Measurements from ENCODE around the gene MTCL1.

- TF ChIP-seq, protein P1, sequence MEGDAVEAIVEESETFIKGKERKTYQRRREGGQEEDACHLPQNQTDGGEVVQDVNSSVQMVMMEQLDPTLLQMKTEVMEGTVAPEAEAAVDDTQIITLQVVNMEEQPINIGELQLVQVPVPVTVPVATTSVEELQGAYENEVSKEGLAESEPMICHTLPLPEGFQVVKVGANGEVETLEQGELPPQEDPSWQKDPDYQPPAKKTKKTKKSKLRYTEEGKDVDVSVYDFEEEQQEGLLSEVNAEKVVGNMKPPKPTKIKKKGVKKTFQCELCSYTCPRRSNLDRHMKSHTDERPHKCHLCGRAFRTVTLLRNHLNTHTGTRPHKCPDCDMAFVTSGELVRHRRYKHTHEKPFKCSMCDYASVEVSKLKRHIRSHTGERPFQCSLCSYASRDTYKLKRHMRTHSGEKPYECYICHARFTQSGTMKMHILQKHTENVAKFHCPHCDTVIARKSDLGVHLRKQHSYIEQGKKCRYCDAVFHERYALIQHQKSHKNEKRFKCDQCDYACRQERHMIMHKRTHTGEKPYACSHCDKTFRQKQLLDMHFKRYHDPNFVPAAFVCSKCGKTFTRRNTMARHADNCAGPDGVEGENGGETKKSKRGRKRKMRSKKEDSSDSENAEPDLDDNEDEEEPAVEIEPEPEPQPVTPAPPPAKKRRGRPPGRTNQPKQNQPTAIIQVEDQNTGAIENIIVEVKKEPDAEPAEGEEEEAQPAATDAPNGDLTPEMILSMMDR (IDR thresholded peaks at IDR 0.05) = no peak
- TF ChIP-seq POLR2A (IDR thresholded peaks at IDR 0.05) = no peak
Observed at GRCh38 chr18:8803063-8803795, 97.9 kb downstream of the MTCL1 start.

All from adrenal gland (tissue), 5 donors.